ENCODE data around the gene AP3B2.

AP3B2 gene

GRCh38 chr15:82681371-82681770 lies 28.3 kb downstream of the AP3B2 start:
- no peak for ATAC-seq
- TF ChIP-seq RARB (CRISPR knock-in tag; IDR thresholded peaks at IDR 0.05) (no peak), ZC3H10 (CRISPR knock-in tag; IDR thresholded peaks at IDR 0.05) (no peak), PPARA (CRISPR knock-in tag; IDR thresholded peaks at IDR 0.05; ENCODE audit: borderline replicate concordance) (no peak), PATZ1 (CRISPR knock-in tag; IDR thresholded peaks at IDR 0.05; ENCODE audit: borderline replicate concordance) (no peak), BACH2 (CRISPR knock-in tag; IDR thresholded peaks at IDR 0.05; ENCODE audit: borderline replicate concordance) (no peak), ESRRG (CRISPR knock-in tag; IDR thresholded peaks at IDR 0.05) (no peak), ZNF565 (CRISPR knock-in tag; conservative IDR thresholded peaks at IDR 0.05; ENCODE audit: low read depth) (no peak), GLIS3 (CRISPR knock-in tag; IDR thresholded peaks at IDR 0.05) (no peak), CREB5 (CRISPR knock-in tag; IDR thresholded peaks at IDR 0.05; ENCODE audit: low read depth) (no peak), TCF4 (CRISPR knock-in tag; IDR thresholded peaks at IDR 0.05; ENCODE audit: borderline replicate concordance) (no peak), ZFP3 (CRISPR knock-in tag; IDR thresholded peaks at IDR 0.05) (no peak), POU6F1 (CRISPR knock-in tag; IDR thresholded peaks at IDR 0.05; ENCODE audit: borderline replicate concordance, low read depth) (no peak)

GRCh38 chr15:82680200-82681102 lies 29.2 kb downstream of the AP3B2 start:
- no peak for ATAC-seq
- no peak for TF ChIP-seq PATZ1 (CRISPR knock-in tag; IDR thresholded peaks at IDR 0.05; ENCODE audit: borderline replicate concordance)
- TF ChIP-seq ZNF70 (CRISPR knock-in tag; IDR thresholded peaks at IDR 0.05): no peak
- TF ChIP-seq OSR1 (CRISPR knock-in tag; IDR thresholded peaks at IDR 0.05): no peak
- no peak for TF ChIP-seq CREB5 (CRISPR knock-in tag; IDR thresholded peaks at IDR 0.05; ENCODE audit: low read depth)
- TF ChIP-seq GLIS3 (CRISPR knock-in tag; IDR thresholded peaks at IDR 0.05): no peak
- TF ChIP-seq ARNTL (CRISPR knock-in tag; IDR thresholded peaks at IDR 0.05; ENCODE audit: borderline replicate concordance, low read depth): no peak
- TF ChIP-seq TSHZ2 (CRISPR knock-in tag; IDR thresholded peaks at IDR 0.05): no peak
- TF ChIP-seq ZNF8 (CRISPR knock-in tag; IDR thresholded peaks at IDR 0.05): no peak
- no peak for TF ChIP-seq TCF4 (CRISPR knock-in tag; IDR thresholded peaks at IDR 0.05; ENCODE audit: borderline replicate concordance)
- TF ChIP-seq POU6F1 (CRISPR knock-in tag; IDR thresholded peaks at IDR 0.05; ENCODE audit: borderline replicate concordance, low read depth): no peak
- TF ChIP-seq TOX (CRISPR knock-in tag; IDR thresholded peaks at IDR 0.05; ENCODE audit: borderline replicate concordance): no peak
- TF ChIP-seq BACH2 (CRISPR knock-in tag; IDR thresholded peaks at IDR 0.05; ENCODE audit: borderline replicate concordance): no peak
- no peak for TF ChIP-seq ISL1 (CRISPR knock-in tag; IDR thresholded peaks at IDR 0.05)
- no peak for TF ChIP-seq RARB (CRISPR knock-in tag; IDR thresholded peaks at IDR 0.05)
- no peak for TF ChIP-seq ESRRG (CRISPR knock-in tag; IDR thresholded peaks at IDR 0.05)
- TF ChIP-seq ZFP3 (CRISPR knock-in tag; IDR thresholded peaks at IDR 0.05): no peak
- TF ChIP-seq ZC3H10 (CRISPR knock-in tag; IDR thresholded peaks at IDR 0.05): no peak
- TF ChIP-seq ZFP30 (CRISPR knock-in tag; IDR thresholded peaks at IDR 0.05): no peak
- no peak for TF ChIP-seq SNAI2 (CRISPR knock-in tag; IDR thresholded peaks at IDR 0.05)

All from SK-N-SH treated with all-trans-retinoic acid at 6 μM for 48 hours (cell line).